Measurements from ENCODE around the gene CCNH.

The CCNH gene

GRCh38 chr5:87432460-87432859 lies 19.7 kb upstream of the CCNH start:
- no peaks in the 10 kb centered on the region for H3K36me3 ChIP-seq (ENCODE audit: control insufficient read depth in 1 of 2, insufficient read depth in 2 of 2, low read length in 2 of 2)
- H3K9ac ChIP-seq (ENCODE audit: low read depth in 1 of 2, low read length in 2 of 2) = no peak overlapping the region
- no peaks in the 10 kb centered on the region for H3K27me3 ChIP-seq (ENCODE audit: control insufficient read depth in 1 of 2, insufficient read depth in 2 of 2, low read length in 2 of 2)
- H3K4me3 ChIP-seq (ENCODE audit: low read depth in 1 of 2, low read length in 2 of 2) = no peak overlapping the region
- H3K27ac ChIP-seq (ENCODE audit: low read depth, low read length) = no peak overlapping the region
- H3K4me1 ChIP-seq (ENCODE audit: control insufficient read depth in 1 of 2, insufficient read depth in 2 of 2, low read length in 2 of 2) = no peaks in the 10 kb centered on the region
- no peaks in the 10 kb centered on the region for H3K9me3 ChIP-seq (ENCODE audit: control insufficient read depth in 1 of 2, low read length in 2 of 2)

GRCh38 chr5:87430863-87431457 lies 18.2 kb upstream of the CCNH start:
- Histone ChIP-seq H3K4me3 (ENCODE audit: low read depth in 1 of 2, low read length in 2 of 2) (no peak overlapping the region), H3K9me3 (ENCODE audit: control insufficient read depth in 1 of 2, low read length in 2 of 2) (no peaks in the 10 kb centered on the region), H3K36me3 (ENCODE audit: control insufficient read depth in 1 of 2, insufficient read depth in 2 of 2, low read length in 2 of 2) (no peaks in the 10 kb centered on the region), H3K9ac (ENCODE audit: low read depth in 1 of 2, low read length in 2 of 2) (no peak overlapping the region), H3K27me3 (ENCODE audit: control insufficient read depth in 1 of 2, insufficient read depth in 2 of 2, low read length in 2 of 2) (no peaks in the 10 kb centered on the region), H3K27ac (ENCODE audit: low read depth, low read length) (no peak overlapping the region), H3K4me1 (ENCODE audit: control insufficient read depth in 1 of 2, insufficient read depth in 2 of 2, low read length in 2 of 2) (no peaks in the 10 kb centered on the region)

- Histone ChIP-seq H3K27me3 (ENCODE audit: control insufficient read depth in 1 of 2, insufficient read depth in 2 of 2, low read length in 2 of 2) (no peaks in the 10 kb centered on the region), H3K36me3 (ENCODE audit: control insufficient read depth in 1 of 2, insufficient read depth in 2 of 2, low read length in 2 of 2) (no peaks in the 10 kb centered on the region), H3K4me1 (ENCODE audit: control insufficient read depth in 1 of 2, insufficient read depth in 2 of 2, low read length in 2 of 2) (no peaks in the 10 kb centered on the region), H3K4me3 (ENCODE audit: low read depth in 1 of 2, low read length in 2 of 2) (no peak overlapping the region), H3K9me3 (ENCODE audit: control insufficient read depth in 1 of 2, low read length in 2 of 2) (no peaks in the 10 kb centered on the region), H3K27ac (ENCODE audit: low read depth, low read length) (no peak overlapping the region), H3K9ac (ENCODE audit: low read depth in 1 of 2, low read length in 2 of 2) (no peak overlapping the region)
Measured at GRCh38 chr5:87423755-87424154, 11.0 kb upstream of the CCNH start.

- Histone ChIP-seq H3K27me3 (ENCODE audit: control insufficient read depth in 1 of 2, insufficient read depth in 2 of 2, low read length in 2 of 2) (no peaks in the 10 kb centered on the region), H3K9me3 (ENCODE audit: control insufficient read depth in 1 of 2, low read length in 2 of 2) (no peaks in the 10 kb centered on the region), H3K27ac (ENCODE audit: low read depth, low read length) (no peak overlapping the region), H3K4me1 (ENCODE audit: control insufficient read depth in 1 of 2, insufficient read depth in 2 of 2, low read length in 2 of 2) (no peaks in the 10 kb centered on the region), H3K36me3 (ENCODE audit: control insufficient read depth in 1 of 2, insufficient read depth in 2 of 2, low read length in 2 of 2) (no peaks in the 10 kb centered on the region), H3K4me3 (ENCODE audit: low read depth in 1 of 2, low read length in 2 of 2) (no peak overlapping the region), H3K9ac (ENCODE audit: low read depth in 1 of 2, low read length in 2 of 2) (no peak overlapping the region)
Measured at GRCh38 chr5:87421307-87421706, 8.6 kb upstream of the CCNH start.

GRCh38 chr5:87418506-87418905 lies 5.8 kb upstream of the CCNH start:
- Histone ChIP-seq H3K36me3 (ENCODE audit: control insufficient read depth in 1 of 2, insufficient read depth in 2 of 2, low read length in 2 of 2) (no peaks in the 10 kb centered on the region), H3K9me3 (ENCODE audit: control insufficient read depth in 1 of 2, low read length in 2 of 2) (no peaks in the 10 kb centered on the region), H3K4me1 (ENCODE audit: control insufficient read depth in 1 of 2, insufficient read depth in 2 of 2, low read length in 2 of 2) (no peaks in the 10 kb centered on the region), H3K4me3 (ENCODE audit: low read depth in 1 of 2, low read length in 2 of 2) (no peak overlapping the region), H3K27ac (ENCODE audit: low read depth, low read length) (no peak overlapping the region), H3K9ac (ENCODE audit: low read depth in 1 of 2, low read length in 2 of 2) (no peak overlapping the region), H3K27me3 (ENCODE audit: control insufficient read depth in 1 of 2, insufficient read depth in 2 of 2, low read length in 2 of 2) (no peaks in the 10 kb centered on the region)

GRCh38 chr5:87413343-87413645 lies 564 bp upstream of the CCNH start:
- Histone ChIP-seq H3K9ac (ENCODE audit: low read depth in 1 of 2, low read length in 2 of 2) (peak overlapping the region; percentile 63 to 99), H3K9me3 (ENCODE audit: control insufficient read depth in 1 of 2, low read length in 2 of 2) (no peaks in the 10 kb centered on the region), H3K36me3 (ENCODE audit: control insufficient read depth in 1 of 2, insufficient read depth in 2 of 2, low read length in 2 of 2) (peaks cover 13 to 21% of the 10 kb centered on the region in 2 donors), H3K27me3 (ENCODE audit: control insufficient read depth in 1 of 2, insufficient read depth in 2 of 2, low read length in 2 of 2) (no peaks in the 10 kb centered on the region), H3K27ac (ENCODE audit: low read depth, low read length) (peak overlapping the region; percentile 97), H3K4me3 (ENCODE audit: low read depth in 1 of 2, low read length in 2 of 2) (peak overlapping the region; percentile 98), H3K4me1 (ENCODE audit: control insufficient read depth in 1 of 2, insufficient read depth in 2 of 2, low read length in 2 of 2) (peaks cover 4 to 10% of the 10 kb centered on the region in 2 donors)

GRCh38 chr5:87411973-87412629 lies 629 bp downstream of the CCNH start:
- Histone ChIP-seq H3K27ac (ENCODE audit: low read depth, low read length) (peak overlapping the region; percentile 97), H3K36me3 (ENCODE audit: control insufficient read depth in 1 of 2, insufficient read depth in 2 of 2, low read length in 2 of 2) (peaks cover 22 to 29% of the 10 kb centered on the region in 2 donors), H3K4me1 (ENCODE audit: control insufficient read depth in 1 of 2, insufficient read depth in 2 of 2, low read length in 2 of 2) (peaks cover 4 to 10% of the 10 kb centered on the region in 2 donors), H3K4me3 (ENCODE audit: low read depth in 1 of 2, low read length in 2 of 2) (peak overlapping the region; percentile 98), H3K9me3 (ENCODE audit: control insufficient read depth in 1 of 2, low read length in 2 of 2) (no peaks in the 10 kb centered on the region), H3K27me3 (ENCODE audit: control insufficient read depth in 1 of 2, insufficient read depth in 2 of 2, low read length in 2 of 2) (no peaks in the 10 kb centered on the region), H3K9ac (ENCODE audit: low read depth in 1 of 2, low read length in 2 of 2) (peak overlapping the region; percentile 96 to 99)

- Histone ChIP-seq H3K9ac (ENCODE audit: low read depth in 1 of 2, low read length in 2 of 2) (peak overlapping the region; percentile 96 to 99), H3K9me3 (ENCODE audit: control insufficient read depth in 1 of 2, low read length in 2 of 2) (no peaks in the 10 kb centered on the region), H3K36me3 (ENCODE audit: control insufficient read depth in 1 of 2, insufficient read depth in 2 of 2, low read length in 2 of 2) (peaks cover 23 to 35% of the 10 kb centered on the region in 2 donors), H3K4me3 (ENCODE audit: low read depth in 1 of 2, low read length in 2 of 2) (peak overlapping the region; percentile 98), H3K27me3 (ENCODE audit: control insufficient read depth in 1 of 2, insufficient read depth in 2 of 2, low read length in 2 of 2) (no peaks in the 10 kb centered on the region), H3K27ac (ENCODE audit: low read depth, low read length) (peak overlapping the region; percentile 97), H3K4me1 (ENCODE audit: control insufficient read depth in 1 of 2, insufficient read depth in 2 of 2, low read length in 2 of 2) (peaks cover 4 to 10% of the 10 kb centered on the region in 2 donors)
Measured at GRCh38 chr5:87411586-87411972, 1.2 kb downstream of the CCNH start.

GRCh38 chr5:87410931-87411330 lies 1.8 kb downstream of the CCNH start:
- H3K27me3 ChIP-seq (ENCODE audit: control insufficient read depth in 1 of 2, insufficient read depth in 2 of 2, low read length in 2 of 2) = no peaks in the 10 kb centered on the region
- no peaks in the 10 kb centered on the region for H3K9me3 ChIP-seq (ENCODE audit: control insufficient read depth in 1 of 2, low read length in 2 of 2)
- peak overlapping the region in 1 of 2 donors; percentile 98 for H3K4me3 ChIP-seq (ENCODE audit: low read depth in 1 of 2, low read length in 2 of 2)
- no peak overlapping the region for H3K27ac ChIP-seq (ENCODE audit: low read depth, low read length)
- H3K4me1 ChIP-seq (ENCODE audit: control insufficient read depth in 1 of 2, insufficient read depth in 2 of 2, low read length in 2 of 2) = peaks cover 4 to 10% of the 10 kb centered on the region in 2 donors
- no peak overlapping the region for H3K9ac ChIP-seq (ENCODE audit: low read depth in 1 of 2, low read length in 2 of 2)
- H3K36me3 ChIP-seq (ENCODE audit: control insufficient read depth in 1 of 2, insufficient read depth in 2 of 2, low read length in 2 of 2) = peaks cover 27 to 38% of the 10 kb centered on the region in 2 donors

- Histone ChIP-seq H3K27ac (ENCODE audit: low read depth, low read length) (no peak overlapping the region), H3K36me3 (ENCODE audit: control insufficient read depth in 1 of 2, insufficient read depth in 2 of 2, low read length in 2 of 2) (peaks cover 44 to 60% of the 10 kb centered on the region in 2 donors), H3K9ac (ENCODE audit: low read depth in 1 of 2, low read length in 2 of 2) (no peak overlapping the region), H3K27me3 (ENCODE audit: control insufficient read depth in 1 of 2, insufficient read depth in 2 of 2, low read length in 2 of 2) (no peaks in the 10 kb centered on the region), H3K4me3 (ENCODE audit: low read depth in 1 of 2, low read length in 2 of 2) (no peak overlapping the region), H3K4me1 (ENCODE audit: control insufficient read depth in 1 of 2, insufficient read depth in 2 of 2, low read length in 2 of 2) (peaks cover 4 to 10% of the 10 kb centered on the region in 2 donors), H3K9me3 (ENCODE audit: control insufficient read depth in 1 of 2, low read length in 2 of 2) (no peaks in the 10 kb centered on the region)
Measured at GRCh38 chr5:87408204-87408603, 4.5 kb downstream of the CCNH start.
